Measurements from ENCODE around the gene PVALEF.

DNA sequence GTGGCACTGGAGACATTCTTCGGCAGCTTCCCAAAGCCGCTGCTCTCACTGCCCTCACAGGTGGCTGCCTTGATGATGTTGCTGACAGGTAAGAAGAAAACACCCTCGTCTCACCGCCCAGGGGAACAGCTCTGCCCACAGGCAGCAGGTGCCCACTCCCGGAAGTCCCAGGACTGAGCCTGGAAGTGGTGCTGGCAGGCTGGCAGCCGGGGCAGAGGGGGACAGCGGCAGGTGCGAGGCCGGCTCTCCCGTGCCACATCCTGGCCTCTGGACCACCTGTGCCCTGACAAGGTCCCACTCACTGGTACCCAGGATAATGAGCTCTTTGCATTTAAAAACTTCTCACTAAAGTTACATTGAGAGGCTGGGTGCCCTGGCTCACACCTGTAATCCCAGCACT, 37.0 kb downstream of the PVALEF start:
- no peak for TF ChIP-seq POLR2A (IDR thresholded peaks at IDR 0.05)
- TF ChIP-seq, protein P1, sequence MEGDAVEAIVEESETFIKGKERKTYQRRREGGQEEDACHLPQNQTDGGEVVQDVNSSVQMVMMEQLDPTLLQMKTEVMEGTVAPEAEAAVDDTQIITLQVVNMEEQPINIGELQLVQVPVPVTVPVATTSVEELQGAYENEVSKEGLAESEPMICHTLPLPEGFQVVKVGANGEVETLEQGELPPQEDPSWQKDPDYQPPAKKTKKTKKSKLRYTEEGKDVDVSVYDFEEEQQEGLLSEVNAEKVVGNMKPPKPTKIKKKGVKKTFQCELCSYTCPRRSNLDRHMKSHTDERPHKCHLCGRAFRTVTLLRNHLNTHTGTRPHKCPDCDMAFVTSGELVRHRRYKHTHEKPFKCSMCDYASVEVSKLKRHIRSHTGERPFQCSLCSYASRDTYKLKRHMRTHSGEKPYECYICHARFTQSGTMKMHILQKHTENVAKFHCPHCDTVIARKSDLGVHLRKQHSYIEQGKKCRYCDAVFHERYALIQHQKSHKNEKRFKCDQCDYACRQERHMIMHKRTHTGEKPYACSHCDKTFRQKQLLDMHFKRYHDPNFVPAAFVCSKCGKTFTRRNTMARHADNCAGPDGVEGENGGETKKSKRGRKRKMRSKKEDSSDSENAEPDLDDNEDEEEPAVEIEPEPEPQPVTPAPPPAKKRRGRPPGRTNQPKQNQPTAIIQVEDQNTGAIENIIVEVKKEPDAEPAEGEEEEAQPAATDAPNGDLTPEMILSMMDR (IDR thresholded peaks at IDR 0.05), result no peak
